Coronary artery (tissue), 2 donors: ENCODE results near the gene FRMD5.

Experiments
- DNase-seq: peaks from one replicate; pipeline ENCODE4 v3.0.0-alpha.2; 2017; ENCODE audit warnings: low spot score
- H3K27ac ChIP-seq, 2 donors: fragments of 200-600 bp; sonication (generic); one replicate each; pipeline ENCODE4 v1.5.1; 2016 to 2019
- H3K4me3 ChIP-seq: fragments of 200-600 bp; sonication (generic); 2 replicates; pipeline ENCODE4 v1.5.1; 2016; ENCODE audit warnings: mild to moderate bottlenecking, moderate library complexity
- CTCF ChIP-seq: fragments of 200-600 bp; sonication (generic); IDR thresholded peaks from one replicate; pipeline ENCODE4 v1.5.1; 2019; ENCODE audit warnings: antibody characterized with exemption

FRMD5 gene

GRCh38 chr15:44219073-44219472, 24.0 kb upstream of the FRMD5 start:
- no peak for TF ChIP-seq CTCF
- DNase-seq = no peak
- no peak overlapping the region for H3K4me3 ChIP-seq
- no peak overlapping the region for H3K27ac ChIP-seq

- no peak for DNase-seq
- no peak for TF ChIP-seq CTCF
- Histone ChIP-seq H3K4me3 (no peak overlapping the region), H3K27ac (no peak overlapping the region)
Measured at GRCh38 chr15:44216958-44217357, 21.9 kb upstream of the FRMD5 start.

GRCh38 chr15:44215594-44215993, 20.5 kb upstream of the FRMD5 start:
- DNase-seq = no peak
- H3K4me3 ChIP-seq = no peak overlapping the region
- no peak for TF ChIP-seq CTCF
- no peak overlapping the region for H3K27ac ChIP-seq

GRCh38 chr15:44208956-44209355, 13.9 kb upstream of the FRMD5 start:
- Histone ChIP-seq H3K27ac (no peak overlapping the region), H3K4me3 (no peak overlapping the region)
- DNase-seq = no peak
- no peak for TF ChIP-seq CTCF

GRCh38 chr15:44207643-44208042, 12.6 kb upstream of the FRMD5 start:
- H3K27ac ChIP-seq = no peak overlapping the region
- H3K4me3 ChIP-seq = no peak overlapping the region
- no peak for DNase-seq
- no peak for TF ChIP-seq CTCF

- no peak for DNase-seq
- no peak for TF ChIP-seq CTCF
- H3K27ac ChIP-seq = no peak overlapping the region
- no peak overlapping the region for H3K4me3 ChIP-seq
Measured at GRCh38 chr15:44199393-44199792, 4.3 kb upstream of the FRMD5 start.

- no peak for TF ChIP-seq CTCF
- DNase-seq = no peak
- Histone ChIP-seq H3K27ac (peak overlapping the region in 1 of 2 donors; percentile 20), H3K4me3 (peak overlapping the region; percentile 77)
Measured at GRCh38 chr15:44194323-44195150, 534 bp downstream of the FRMD5 start.
